Tongue (tissue), 3 donors: ENCODE results near the gene DIDO1. TPM values are rescaled to one million over a fixed set of nuclear protein-coding genes. Genes with fewer than 3 reads are reported as not detected.
A peak's percentile ranks its signal among the peaks of the same experiment; 100 is the strongest.

Source experiments
- DNase-seq: peaks from one replicate; pipeline ENCODE4 v3.0.0-alpha.2; 2015
- small RNA-seq: library from RNA; depleted of rRNA; stranded (forward); fragments of <200 nt; gene quantifications from one replicate; pipeline ENCODE3, GENCODE V24; 2014; ENCODE audit warnings: low replicate concordance
- total RNA-seq: library from RNA; depleted of rRNA; stranded (reverse); fragments of >200 nt; gene quantifications from one replicate; pipeline ENCODE4 v1.2.3, GENCODE V29; 2014

DIDO1 gene
- total RNA-seq, 1 donor from 2014 or later: 57.5 TPM

DNA sequence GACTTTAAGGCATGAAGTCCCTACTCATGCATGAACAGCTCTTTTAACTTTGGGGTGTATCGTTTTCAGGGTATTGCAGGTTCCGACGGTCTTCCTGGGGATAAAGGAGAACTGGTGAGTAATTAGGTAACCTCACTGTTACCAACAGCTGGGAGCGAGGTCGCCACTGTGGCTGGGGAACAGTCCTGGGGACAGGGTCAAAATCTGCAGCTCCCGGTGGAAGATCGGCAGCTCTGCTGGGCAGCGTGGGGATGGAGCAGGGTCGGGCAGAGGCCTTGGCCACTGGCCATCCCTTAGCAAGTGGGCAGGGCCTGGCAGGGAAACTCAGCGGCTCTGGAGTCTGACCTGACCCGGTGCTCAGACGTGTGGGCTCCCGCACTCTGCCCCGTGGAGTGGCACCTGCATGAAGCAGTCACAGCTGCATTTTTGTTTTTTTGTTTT is 93.3 kb downstream of the DIDO1 start:
- no peak for DNase-seq

DNA sequence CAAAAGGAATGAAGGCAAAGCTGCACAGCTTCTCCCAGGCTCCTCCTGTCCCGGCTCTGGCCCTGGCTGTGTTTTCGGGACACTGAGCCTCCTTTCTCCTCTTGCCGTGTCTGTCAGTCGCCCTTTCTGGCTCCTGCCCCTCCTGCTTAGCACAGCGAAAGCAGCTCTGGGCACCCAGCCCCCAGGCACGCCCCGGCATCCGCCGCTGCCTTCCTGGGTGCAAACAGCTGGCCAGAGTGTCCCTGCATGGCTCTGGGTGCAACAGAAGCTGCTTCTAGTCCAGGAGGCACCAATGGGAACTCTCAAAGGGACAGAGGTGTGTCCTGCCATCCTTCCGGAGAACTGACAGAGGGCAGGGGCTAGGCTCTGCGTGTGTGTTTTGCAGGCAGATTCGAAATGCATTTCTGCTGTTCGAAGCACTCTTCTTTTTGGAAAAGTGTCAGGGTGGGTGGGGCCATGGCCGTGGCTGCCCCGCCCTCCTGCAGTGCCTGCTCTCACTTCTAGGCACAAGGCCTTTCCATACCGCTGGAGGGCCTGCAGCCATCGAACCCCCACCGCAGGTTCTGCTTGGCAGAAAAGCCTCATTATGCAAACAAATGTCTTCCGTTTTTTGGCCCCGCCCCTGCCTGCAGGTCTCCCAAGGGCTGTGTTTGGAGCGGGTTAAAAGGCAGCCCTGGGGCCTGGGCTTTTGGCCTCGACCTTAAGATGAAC is 93.9 kb downstream of the DIDO1 start:
- DNase-seq: peak; percentile 41

DNA sequence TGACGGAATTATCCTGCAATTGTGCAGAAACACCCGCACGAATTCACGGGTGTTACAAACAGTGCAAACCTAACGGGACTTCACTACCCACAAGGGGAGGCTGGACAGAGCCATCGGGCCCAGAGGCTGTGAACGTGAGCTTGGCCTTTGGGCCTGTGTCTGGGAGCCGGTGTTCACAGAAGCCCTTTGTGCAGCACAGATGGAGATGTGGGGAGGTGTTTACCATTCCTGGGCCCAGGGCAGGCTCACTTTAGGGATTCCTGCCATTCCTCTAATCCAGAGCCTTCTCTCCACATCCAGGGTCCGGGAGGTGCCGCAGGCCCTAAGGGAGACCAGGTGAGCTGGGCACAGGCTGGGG is 94.5 kb downstream of the DIDO1 start:
- no peak for DNase-seq

DNA sequence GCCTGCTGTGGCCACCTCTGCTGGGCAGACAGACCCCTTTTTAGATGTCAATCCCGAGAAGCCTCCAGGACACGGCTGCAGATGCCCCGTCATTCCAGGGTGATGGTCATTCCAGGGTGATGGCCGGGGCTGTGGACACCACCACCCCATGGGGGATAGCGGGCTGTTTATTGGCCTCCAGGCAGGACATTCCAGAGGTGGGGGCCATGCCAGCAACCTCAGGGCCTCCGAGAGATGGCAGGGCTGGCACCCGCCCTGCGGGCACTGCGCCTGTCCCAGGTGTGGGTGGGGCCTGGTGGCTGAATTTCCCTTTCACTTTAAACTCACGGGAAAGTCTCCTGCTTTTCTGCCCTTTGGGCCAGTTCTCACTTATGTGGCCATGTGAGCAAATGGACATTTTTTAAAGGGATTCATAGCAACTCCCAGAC is 94.9 kb downstream of the DIDO1 start:
- DNase-seq: no peak

DNA sequence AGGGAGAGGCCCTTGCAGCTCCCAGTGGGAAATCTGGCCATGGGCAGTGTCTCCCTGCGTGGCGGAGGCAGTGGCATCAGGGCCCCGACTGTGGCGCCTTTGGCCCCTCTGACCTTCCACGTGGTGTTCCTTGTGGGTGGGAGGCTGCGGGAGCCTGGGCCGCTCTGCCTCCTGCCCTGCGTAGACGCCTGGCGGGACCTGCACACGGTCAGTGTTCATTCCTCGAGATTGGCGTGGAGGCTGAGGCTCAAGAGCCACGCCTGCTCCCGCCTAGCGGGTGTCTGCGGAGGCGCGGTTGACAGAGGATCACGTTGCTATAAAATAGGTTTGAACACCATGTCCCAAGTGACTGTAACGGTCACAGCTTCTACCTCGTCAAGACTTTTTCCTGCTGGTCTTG is 95.5 kb downstream of the DIDO1 start:
- no peak for DNase-seq

DNA sequence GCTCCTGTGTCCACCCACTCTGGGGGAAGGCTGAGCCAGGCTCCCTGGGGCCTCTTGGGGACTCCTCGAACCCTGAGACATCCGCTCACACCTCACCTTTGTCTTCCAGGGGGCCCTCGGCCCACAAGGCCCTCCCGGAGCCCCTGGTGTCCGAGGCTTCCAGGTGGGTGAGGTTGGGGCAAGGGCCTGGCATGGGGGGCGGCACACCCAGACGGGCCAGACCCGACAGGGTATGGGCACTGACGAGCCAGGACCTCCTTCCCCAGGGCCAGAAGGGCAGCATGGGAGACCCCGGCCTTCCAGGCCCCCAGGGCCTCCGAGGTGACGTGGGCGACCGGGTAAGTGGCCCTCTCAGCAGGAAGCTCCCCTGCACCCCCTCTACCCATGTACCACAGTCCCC is 96.1 kb downstream of the DIDO1 start:
- no peak for DNase-seq

DNA sequence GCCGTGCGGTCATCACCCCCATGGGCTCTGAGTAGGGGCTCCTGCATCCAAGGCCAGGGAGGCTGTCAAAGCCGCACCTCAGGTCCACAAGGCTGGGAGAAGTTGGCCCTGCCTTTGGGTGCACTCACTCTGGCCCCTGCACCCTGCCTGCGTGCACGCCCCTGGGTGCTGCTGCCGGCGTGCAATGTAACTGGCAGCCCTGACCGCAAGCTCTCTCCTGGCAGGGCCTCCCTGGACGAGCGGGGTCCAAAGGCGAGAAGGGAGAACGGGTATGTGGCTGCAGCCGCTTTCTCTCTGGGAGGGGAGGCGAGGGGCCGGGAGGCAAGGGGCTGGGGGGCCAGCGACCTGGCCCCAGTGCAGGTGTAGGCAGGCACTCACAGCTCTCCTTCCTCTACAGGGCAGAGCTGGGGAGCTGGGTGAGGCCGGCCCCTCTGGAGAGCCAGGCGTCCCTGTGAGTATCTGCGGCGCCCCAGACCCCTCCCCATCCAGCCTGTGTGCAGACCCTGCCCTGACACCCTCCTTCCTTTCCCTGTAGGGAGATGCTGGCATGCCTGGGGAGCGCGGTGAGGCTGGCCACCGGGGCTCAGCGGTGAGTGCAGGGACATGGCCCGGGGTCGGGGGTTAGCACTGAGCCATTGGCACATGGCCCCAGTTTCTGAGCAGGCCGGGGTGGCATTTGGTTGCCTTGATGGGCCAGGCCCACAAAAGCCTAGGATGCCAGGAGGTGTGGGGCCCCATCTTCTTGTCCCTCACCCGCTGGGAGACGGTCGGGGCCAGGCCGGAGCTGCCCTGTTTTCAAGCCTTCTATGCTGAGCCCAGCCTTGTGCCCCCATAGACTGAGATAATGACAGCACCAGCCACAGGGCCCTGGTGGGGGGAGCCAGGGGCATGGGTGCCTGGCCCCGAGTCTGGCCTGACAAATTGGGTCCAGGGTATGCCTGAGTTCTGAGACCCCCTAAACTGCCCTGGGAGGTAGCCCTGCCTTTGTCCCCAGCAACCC is 96.8 kb downstream of the DIDO1 start:
- DNase-seq: no peak

DNA sequence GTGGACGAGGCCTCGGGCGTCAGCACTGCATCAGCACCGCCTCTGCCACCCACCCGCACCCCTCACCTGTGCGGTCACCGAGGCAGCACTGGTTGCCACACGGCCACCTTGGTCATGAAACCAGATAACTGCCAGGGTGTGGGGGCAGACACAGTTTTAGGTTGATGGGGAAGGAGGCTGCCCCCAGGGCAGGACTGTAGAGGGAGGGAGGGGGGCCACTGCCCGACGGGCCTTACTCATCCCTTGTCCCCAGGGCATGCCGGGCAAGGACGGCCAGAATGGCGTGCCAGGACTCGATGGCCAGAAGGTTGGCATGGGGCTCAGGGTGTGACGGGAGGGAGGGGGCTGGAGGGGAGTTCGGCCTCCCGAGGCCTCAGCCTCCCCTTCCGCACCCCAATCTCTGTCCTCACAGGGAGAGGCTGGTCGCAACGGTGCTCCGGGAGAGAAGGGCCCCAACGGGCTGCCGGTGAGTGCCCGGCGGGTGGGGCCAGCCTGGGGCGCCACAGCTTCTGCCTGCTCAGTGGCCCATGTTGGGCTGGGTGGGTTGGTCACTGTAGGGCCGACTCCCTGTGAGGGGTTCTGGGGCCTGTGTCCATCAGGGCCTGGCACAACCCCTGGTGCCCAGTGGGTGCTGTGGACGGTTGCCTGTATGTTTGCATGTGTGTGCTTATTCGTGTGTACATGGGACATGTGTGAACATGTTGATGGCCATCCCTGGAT is 97.6 kb downstream of the DIDO1 start:
- no peak for DNase-seq

DNA sequence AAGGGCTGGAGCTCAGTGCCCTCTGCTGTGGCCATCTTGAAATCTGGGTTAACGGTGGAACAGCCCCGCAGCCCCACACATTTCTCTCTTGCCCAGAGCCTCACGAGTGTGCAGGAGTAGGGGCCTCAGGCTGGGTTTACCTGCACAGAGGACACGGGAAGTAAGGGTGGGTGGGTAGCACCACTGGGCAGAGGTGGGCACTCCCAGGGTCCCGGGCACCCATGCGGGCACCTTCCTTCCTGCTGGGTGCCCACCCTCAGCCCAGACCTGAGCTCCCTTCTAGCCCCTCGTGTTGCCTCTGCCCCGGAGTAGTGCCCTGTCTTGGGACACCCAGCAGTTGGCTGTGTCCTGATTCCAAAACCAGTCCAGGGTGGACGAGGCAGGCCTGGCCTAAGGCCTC is 98.3 kb downstream of the DIDO1 start:
- no peak for DNase-seq

Small RNA genes within 50 kb of the gene (small RNA-seq; reads per million reads assigned to genes)
- not detected for gene DPH3P1

Other genes starting within 250 kb of the DIDO1 start
- gene NTSR1, start 217.7 kb downstream of the DIDO1 start, total RNA-seq: not detected
- 11.3 TPM for gene MRGBP, start 130.0 kb downstream of the DIDO1 start, total RNA-seq
- gene OGFR, start 121.7 kb downstream of the DIDO1 start, total RNA-seq: 20.6 TPM
- 28.1 TPM for gene COL9A3, start 109.5 kb downstream of the DIDO1 start, total RNA-seq
- 9.1 TPM for gene TCFL5, start 64.7 kb downstream of the DIDO1 start, total RNA-seq
- 31.3 TPM for gene GID8, start 11.6 kb upstream of the DIDO1 start, total RNA-seq
- gene SLC17A9, start 26.2 kb upstream of the DIDO1 start, total RNA-seq: 2.3 TPM
- gene BHLHE23, start 80.5 kb upstream of the DIDO1 start, total RNA-seq: not detected